GM19438 (cell line): ENCODE data around the gene CD1D.

ENCODE experiments used
- ATAC-seq: cut with Tn5 transposase; IDR thresholded peaks from one replicate; pipeline ENCODE4 v1.9.1; 2021; ENCODE audit warnings: low read depth; ENCODE audit not compliant: unreplicated experiment

The CD1D gene

GRCh38 chr1:158180741-158181576, at the start of gene CD1D:
Gene CD1D (plus strand): TSS chr1:158180895. CDS start chr1:158181102, 207 bp downstream.
- no peak for ATAC-seq

- no peak for ATAC-seq
Measured at GRCh38 chr1:158131217-158131616, 49.5 kb upstream of the CD1D start.

- ATAC-seq = no peak
Measured at GRCh38 chr1:158140764-158141192, 39.9 kb upstream of the CD1D start.

- no peak for ATAC-seq
Measured at GRCh38 chr1:158145173-158145719, 35.4 kb upstream of the CD1D start.

- ATAC-seq = no peak
Measured at GRCh38 chr1:158146165-158146564, 34.5 kb upstream of the CD1D start.

- no peak for ATAC-seq
Measured at GRCh38 chr1:158146739-158147138, 34.0 kb upstream of the CD1D start.

GRCh38 chr1:158147401-158147800, 33.3 kb upstream of the CD1D start:
- ATAC-seq = no peak

GRCh38 chr1:158147869-158148268, 32.8 kb upstream of the CD1D start:
- no peak for ATAC-seq

GRCh38 chr1:158148468-158148867, 32.2 kb upstream of the CD1D start:
- no peak for ATAC-seq

GRCh38 chr1:158149175-158149574, 31.5 kb upstream of the CD1D start:
- no peak for ATAC-seq

- ATAC-seq = peak; percentile 91
Measured at GRCh38 chr1:158149577-158150269, 31.0 kb upstream of the CD1D start.

GRCh38 chr1:158150523-158150922, 30.2 kb upstream of the CD1D start:
- ATAC-seq = no peak

GRCh38 chr1:158153179-158153578, 27.5 kb upstream of the CD1D start:
- ATAC-seq = no peak

GRCh38 chr1:158153746-158154444, 26.8 kb upstream of the CD1D start:
- no peak for ATAC-seq

- no peak for ATAC-seq
Measured at GRCh38 chr1:158154501-158154900, 26.2 kb upstream of the CD1D start.

GRCh38 chr1:158155673-158156072, 25.0 kb upstream of the CD1D start:
- ATAC-seq = no peak

- no peak for ATAC-seq
Measured at GRCh38 chr1:158159597-158159996, 21.1 kb upstream of the CD1D start.

GRCh38 chr1:158161446-158161845, 19.2 kb upstream of the CD1D start:
- ATAC-seq = no peak

- ATAC-seq = peak; percentile 97
Measured at GRCh38 chr1:158163000-158163947, 17.4 kb upstream of the CD1D start.

- no peak for ATAC-seq
Measured at GRCh38 chr1:158169105-158169504, 11.6 kb upstream of the CD1D start.
